Measurements from ENCODE around the gene FOXE1.

GRCh38 chr9:97895211-97895610, 42.2 kb downstream of the FOXE1 start:
- TF ChIP-seq CTCF (IDR thresholded peaks at IDR 0.05) (no peak), POLR2AphosphoS5 (IDR thresholded peaks at IDR 0.05) (no peak), POLR2A (IDR thresholded peaks at IDR 0.05) (no peak)

Measured in transverse colon (tissue), 4 donors.